Iris pigment epithelial cell (primary cell): ENCODE results near the gene TAS1R3.
A peak's percentile ranks its signal among the peaks of the same experiment; 100 is the strongest.

Experiments used
- DNase-seq: peaks from one replicate; pipeline ENCODE4 v3.0.0-alpha.2; 2011; ENCODE audit warnings: low read depth

Gene TAS1R3

DNA sequence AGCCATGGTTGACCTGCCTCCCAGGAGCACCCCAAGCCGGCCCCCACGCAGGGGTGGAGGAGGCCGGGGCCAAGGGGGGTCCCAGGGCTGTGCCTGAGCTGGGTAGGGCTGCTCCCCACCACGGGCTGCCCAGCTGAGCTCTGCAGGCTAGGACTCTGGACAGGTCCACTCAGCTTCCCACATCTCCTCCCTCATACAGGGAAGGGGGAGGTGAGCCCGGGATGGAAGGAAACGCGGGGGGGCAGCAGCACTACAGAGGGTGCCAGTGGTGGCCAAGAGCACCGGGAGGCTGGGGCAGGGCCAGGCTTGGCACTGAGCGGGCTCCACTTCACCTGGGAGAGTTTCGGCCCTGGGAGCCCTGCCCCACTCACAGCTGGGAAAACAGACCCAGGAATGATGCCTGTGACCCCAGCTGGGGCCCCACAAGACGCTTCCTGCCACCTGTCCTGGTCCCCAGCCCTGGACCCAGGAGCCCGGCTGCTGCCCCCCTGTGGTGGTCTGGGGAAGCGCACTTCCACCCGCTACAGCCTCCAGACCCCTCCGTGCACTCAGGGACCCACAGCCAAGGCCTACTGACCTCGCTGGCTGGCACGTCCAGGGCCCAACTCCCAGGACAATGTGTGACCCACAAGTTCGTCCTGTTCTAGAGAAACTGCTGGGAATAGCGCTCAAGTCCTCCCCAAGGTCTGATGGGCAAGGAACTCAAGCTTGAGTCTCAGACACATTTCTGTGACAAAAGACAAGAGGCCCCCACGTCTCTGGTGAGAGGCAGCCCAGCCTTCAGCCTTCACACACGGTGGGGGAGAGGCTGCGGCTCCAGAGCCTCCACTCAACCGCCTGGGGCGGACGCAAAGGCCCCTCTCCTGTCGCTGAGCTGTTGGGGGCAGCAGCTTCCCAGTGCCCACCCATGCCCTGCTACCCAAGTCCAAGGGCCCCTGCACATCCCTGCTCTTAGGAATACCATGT, 40.9 kb downstream of the TAS1R3 start:
- DNase-seq = no peak

DNA sequence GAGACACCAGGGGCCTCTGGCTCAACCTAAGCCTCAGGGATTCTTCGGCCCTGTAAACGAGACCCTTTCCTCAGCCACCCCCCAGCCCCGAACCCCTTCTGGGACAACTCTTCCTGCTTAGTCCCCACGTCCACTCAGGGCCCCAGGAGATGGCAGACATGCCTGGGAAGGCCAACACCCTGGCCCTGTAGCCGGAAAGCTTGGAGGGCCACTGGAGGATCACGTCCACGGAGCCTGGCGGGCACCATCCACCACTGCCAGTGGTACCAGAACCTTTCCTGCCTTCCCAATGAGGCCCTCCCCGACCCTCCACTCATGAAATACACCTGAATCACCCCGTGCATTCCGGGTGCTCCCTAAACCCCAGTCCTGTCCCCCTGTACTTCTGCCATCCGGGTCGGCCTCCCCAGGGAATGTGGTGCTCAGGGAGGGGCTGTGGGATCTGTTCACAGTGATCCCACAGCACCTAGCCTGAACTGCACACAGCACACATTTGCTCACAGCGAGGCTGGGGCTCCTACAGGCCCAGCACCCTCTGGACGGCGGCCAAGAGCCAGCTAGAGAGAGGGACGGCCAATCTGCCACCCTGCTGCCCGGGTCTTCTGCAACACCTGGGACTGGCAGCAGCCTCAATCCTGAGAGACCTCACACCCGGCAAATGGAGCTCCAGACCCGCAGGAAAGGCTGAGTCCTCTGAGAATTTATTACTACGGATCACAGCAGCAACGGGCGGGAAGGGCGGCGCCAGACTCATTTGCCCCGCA, 42.2 kb downstream of the TAS1R3 start:
- DNase-seq = no peak

DNA sequence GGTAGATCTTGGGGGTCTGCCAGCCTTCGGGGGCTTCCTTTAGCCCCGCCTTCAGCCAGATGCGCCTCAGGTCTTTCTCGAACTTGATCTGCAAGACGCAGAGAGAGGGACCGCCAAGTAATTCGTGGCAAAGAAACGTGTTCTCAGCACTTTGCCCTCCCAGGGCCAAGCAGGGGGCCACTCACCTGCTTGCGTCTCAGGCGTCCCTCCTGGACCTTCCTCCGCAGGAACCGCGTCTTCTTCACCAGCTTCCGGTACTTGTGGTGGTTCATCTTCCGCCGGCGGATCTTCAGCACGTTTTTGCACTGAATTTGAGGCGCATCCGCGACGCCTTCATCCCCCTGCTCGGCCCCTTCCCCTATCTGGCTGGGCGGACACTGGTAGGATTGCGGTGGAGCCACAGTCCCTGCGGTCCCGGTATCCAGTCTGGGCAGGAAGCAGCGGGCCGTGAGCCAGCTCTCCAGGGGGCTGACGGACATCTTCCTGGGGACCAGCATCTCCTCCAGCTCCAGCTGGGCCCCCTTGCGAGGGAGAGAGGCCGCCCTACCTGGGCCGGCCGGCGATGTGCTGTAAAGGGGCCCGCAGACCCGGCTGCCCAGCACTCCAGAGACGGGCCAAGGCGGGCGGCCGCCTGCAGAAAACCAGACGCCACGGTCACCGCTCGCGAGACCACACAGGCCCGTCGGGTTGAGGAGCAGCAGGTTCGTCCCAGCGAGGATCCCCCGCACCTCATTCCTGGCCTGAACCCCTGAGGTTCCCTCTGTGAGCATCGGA, 42.9 kb downstream of the TAS1R3 start:
- DNase-seq = peak; percentile 17

DNA sequence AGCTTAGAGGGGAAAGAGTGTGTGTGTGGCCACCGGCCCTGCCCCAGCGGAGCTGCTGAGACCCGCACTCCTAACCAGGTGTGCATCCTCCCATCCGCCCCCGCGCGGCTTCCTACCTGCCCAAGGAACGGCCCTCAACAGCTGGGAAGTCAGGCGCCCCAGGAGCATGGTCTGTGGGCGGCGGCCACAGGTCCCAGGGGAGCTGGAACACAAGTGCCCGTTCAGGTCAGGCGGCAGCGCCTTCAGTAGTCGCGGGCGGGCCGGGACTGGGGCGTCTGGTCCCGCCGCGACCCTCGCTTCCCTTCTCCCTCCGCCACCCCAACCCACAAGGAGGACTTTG, 43.5 kb downstream of the TAS1R3 start:
- no peak for DNase-seq

DNA sequence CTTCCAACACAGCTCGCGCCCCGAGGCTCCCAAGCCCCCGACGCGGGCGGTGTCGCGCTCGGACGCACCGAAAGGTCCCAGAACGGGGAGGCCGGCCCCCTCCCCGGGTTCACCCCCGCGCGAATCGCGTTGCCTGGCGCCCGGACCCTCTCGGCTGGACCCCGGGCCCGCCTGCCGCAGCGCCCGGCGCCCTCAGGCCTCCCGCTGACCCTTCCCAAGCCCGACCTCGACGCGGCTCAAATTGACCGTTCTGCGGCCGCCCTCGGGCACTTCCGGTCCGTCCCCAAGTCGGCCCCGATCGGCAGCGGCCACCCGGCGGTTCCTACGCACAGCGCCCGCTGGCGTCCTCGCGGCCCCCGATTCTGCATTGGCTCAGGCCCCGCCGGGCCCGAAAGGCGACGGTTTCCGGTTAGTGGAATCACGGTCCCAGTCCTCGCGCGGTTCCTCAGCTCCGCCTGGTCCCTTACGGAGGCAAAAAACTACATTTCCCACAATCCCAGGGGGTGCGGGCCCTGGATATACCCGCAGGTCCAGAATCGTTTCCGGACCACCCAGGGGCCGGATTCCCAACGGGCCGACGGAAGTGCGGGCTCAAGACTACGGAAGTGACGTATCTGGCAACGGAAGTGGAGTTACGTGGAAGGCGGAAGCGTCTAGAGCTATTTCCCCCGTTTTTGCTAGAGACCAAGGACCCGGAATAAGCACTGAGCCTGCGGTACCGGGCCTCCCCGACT, 44.0 kb downstream of the TAS1R3 start, which contains the start of gene AURKAIP1:
TSS of gene AURKAIP1 (minus strand) at position 279 of the 734 bp plus-strand sequence. CDS start 451 bp downstream, outside the sequence.
- peak; percentile 100 for DNase-seq

DNA sequence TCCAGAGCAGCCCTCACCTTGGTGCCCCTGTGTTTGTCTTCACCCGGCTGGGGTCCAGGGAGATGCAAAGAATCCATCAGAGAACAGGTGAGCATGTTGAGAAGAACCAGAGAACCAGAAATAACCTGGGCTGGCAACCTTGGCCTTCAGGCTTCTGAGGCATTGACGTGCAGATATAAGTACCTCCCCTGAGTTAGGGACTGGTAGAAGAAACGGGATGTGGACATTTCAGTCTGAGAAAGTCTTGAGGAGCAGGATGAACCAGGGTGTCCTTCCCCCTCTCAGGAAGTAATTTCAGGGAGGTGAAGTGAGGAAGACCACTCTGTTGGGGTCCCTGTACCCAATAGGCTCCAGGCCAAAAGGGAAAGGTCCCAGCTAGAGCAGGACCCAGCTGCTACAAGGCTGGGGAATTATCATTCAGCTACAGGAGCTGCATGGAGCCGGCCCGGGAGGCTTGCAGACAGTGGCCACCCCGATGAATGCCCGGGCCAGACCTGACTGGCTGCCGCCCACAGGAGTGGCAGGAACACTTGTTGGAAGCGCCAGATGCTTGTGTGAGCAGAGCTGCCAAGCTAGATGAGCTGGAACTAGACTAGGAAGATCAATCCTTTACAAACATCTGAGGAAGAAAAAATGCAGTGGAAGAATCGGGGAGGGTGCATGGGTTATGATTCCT, 45.6 kb downstream of the TAS1R3 start:
- DNase-seq = no peak

DNA sequence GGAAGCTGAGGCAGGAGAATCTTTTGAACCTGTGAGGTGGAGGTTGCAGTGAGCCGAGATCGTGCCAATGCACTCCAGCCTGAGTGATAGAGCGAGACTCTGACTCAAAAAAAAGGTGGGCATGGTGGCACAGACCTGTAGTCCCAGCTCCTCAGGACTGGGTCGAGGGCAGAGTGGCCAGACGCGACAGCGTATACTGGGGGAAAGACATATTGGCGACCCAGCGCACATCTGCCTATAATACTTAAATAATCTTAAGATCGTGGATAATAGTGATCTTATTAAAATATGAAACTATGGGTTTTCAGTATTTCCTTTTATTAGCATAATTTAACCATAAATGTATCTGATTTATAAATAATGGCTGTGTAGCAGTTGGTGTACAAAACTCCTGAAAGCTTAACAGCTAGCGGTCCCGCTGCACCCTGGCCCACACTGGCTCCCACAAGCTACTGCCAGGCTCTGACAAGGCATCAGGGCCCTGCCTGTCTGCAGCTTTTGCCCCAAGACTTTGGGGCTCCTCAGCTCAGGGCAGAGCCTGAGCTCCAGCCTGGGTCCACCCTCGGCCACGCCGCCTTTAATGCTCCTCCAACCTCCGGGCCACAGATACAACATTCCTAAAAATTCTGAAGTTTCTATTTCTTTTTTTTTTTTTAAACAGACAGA, 46.6 kb downstream of the TAS1R3 start:
- no peak for DNase-seq

DNA sequence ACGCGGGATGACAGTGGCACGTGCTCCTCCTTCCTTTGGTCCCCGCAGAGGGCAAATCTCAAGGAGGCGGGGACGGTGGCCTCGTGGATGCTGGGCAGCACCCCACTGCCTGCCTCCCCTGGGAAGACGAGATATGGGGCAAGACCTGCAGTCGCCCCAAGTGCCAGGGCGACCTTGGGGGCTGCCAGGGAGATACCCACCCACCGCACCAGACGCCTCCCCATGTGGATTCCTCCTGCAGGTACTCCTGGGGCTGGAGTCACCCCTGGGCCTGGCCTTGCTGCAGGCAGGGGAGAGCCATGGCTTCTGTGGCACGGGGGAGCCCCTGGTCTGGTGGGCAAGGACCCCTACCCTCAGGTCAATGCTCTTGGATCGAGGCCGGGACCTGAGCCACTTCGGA, 49.8 kb downstream of the TAS1R3 start:
- no peak for DNase-seq

DNA sequence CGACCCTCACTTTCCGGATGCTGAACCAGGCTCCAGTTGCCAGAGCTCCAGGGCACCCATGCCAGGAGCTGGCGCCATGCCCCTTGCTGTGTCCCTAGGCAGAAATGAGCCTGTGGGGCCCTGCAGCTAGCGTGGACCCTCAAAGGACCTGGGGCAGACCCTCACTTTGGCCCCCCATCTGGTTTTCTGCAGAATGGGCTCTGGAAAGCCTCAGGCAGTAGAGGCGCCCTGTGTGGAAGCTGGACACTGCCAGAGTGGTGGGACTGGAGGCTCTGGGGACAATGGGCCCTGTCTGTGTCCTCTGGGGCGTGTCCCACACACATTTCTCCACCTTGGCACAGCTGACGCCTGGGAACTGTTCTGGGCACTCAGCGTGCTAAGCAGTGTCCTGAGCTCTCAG, 50.2 kb downstream of the TAS1R3 start:
- no peak for DNase-seq
